T-helper 2 cell treated with Interferon-gamma antibody and Interleukin-4, amounts not matched to agents 100 ng/mL and 5 ng/mL, for 36 hours (primary cell): Measurements from ENCODE around the gene RMRP. TPM values are rescaled to one million over a fixed set of nuclear protein-coding genes. Genes with fewer than 3 reads are reported as not detected.

Source experiments
- intact Hi-C: fragments of 100-400 bp; cut with micrococcal nuclease; formaldehyde crosslinking; loops from one replicate; pipeline ENCODE4 v1.15.1; 2023
- total RNA-seq: library from RNA; stranded (reverse); gene quantifications from 2 replicates; pipeline ENCODE4 v1.2.3, GENCODE V29; 2022

The RMRP gene
- total RNA-seq, 1 donor from 2014 or later: 6,266 TPM

- intact Hi-C loops: no loop called here
Observed at GRCh38 chr9:35666549-35666948, 8.7 kb upstream of the RMRP start.

- intact Hi-C loops: no loop called here
Observed at GRCh38 chr9:35666045-35666444, 8.2 kb upstream of the RMRP start.

DNA sequence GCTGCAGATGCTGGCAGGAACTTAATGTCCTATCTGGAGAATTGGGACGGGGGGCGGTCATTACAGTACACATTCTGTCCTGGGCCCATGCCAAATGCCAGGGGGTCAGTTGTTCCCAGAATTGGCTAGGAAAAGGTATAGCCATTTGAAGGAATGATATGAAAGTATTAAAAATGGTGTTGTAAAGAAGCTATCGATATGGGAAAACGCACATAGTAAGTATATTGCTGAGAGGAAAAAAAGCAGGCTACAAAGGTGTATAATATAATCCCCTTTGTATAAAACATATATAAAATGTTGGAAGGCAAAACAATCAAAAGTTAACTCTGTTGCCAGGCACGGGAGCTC is 7.6 kb upstream of the RMRP start:
- intact Hi-C loops: no loop called here

- intact Hi-C loops: no loop called here
Observed at GRCh38 chr9:35664531-35665470, 7.0 kb upstream of the RMRP start, which contains the start of gene ARHGEF39. Gene ARHGEF39 (minus strand): TSS chr9:35665195. CDS start chr9:35665169, 26 bp downstream.

DNA sequence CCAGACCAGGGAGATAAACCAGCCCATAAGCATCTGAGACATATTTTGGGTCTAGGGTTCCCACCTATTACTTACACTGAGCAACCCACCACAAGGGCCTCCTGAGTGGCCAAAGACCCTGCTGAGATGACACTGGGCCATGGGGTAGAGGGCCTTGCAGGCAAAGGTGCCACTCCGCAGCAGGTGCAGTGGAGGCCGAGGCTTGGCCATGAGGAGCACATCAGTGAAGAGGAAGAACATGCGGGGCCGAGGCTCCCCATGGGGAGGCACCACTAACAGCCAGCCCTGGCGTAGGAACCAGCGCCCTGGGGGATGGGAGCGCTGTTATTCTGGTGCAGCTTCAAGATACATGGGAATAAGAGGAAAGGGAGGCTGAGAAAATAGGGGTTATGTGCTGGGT is 4.6 kb upstream of the RMRP start:
- intact Hi-C loops: no loop called here

- intact Hi-C loops: no loop called here
Observed at GRCh38 chr9:35661756-35662350, 4.0 kb upstream of the RMRP start.

DNA sequence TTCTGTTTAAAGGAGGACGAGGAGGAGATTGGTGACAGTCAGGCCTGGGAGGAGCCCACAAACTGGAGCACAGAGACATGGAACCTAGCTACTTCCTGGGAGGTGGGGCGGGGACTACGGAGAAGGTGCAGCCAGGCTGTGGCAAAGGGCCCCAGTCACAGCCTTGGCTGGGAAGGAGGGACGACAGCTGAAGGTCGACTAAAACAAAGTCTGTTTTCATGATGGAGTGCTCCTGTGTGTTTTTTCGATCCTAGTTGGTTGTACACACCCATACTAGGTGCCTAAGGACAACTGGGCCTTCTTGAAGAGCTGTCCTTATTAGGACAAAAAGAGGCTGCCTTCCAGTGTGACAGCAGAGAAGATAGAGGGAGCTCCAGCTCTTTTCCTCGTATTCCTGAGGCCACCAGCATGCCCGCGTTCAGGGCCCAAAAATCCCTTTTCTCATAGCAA is 3.2 kb upstream of the RMRP start:
- intact Hi-C loops: no loop called here

DNA sequence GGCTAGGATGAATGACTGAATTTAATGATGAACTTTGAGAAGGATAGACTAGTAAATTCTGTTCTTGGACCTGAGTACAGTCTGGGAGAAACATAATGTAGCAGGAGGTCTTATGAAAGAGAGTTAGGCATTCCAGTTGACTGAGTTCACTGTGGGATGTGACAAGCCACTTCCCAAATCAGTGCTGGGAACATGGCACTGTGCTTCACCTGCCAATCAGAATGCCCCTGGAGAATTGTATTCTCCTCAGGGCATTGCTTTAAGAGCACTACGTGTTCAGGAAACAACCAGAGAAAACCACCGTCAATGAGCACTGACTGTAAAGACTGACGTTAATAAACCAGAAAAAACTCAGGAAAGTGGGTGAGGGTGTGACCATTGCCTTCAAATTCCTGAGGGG is 1.5 kb upstream of the RMRP start:
- intact Hi-C loops: loop anchor here (2.0 to 5.0 kb wide), 2 partner anchors 37 to 542 kb away; partner anchors contain the start of gene ATOSB

DNA sequence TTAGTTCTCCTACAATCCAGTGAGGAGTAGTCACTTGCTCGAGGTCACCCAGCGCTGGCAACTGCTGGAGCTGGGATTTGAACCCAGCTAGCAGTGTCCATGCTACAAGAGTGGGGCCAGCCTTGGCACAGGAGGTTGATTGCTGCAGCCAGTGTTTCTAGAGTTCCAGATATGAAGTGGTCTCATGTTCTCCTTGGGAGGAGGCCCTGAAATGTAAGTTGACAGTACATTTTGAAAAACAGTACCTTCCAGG is 1.1 kb upstream of the RMRP start:
- intact Hi-C loops: loop anchor here (1.0 to 5.0 kb wide), 4 partner anchors 38 to 542 kb away; partner anchors contain the start of genes ATOSB, CREB3 and TLN1

DNA sequence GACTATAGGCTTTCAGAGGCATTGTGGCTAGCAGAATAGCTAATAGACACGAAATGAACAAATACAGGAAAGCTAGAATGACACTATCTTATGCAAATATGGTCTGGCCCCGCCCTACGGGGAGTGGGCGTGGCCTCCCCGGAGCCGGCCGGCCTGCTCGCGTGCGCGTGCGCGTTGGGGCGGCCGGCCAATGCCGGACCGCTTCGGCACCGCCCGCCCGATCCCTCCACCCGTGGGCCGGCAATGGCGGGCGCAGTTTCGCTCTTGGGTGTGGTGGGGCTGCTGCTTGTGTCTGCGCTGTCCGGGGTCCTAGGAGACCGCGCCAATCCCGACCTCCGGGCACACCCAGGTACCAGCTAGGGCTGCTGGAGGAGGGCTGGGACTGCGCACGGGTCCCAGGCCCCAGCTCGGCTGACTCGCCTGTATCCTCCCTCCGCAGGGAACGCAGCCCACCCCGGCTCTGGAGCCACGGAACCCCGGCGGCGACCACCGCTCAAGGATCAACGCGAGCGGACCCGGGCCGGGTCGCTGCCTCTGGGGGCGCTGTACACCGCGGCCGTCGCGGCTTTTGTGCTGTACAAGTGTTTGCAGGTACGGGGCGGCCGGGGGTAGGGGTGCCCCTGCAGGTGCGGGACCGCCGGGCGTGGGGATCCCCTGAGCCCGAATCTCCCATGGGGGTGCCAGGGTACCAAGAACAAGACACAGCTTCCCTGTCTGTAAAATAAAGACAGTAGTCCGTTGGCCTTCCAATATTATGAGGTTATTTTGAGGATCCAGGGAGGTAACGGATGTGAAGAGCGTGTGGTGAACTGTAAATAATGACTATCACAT is 533 bp upstream of the RMRP start, which contains the start of gene CCDC107:
CCDC107 (plus strand) TSS at position 156 of the 831 bp plus-strand sequence; CDS start at position 244, 88 bp downstream.
- intact Hi-C loops: loop anchor here (1.0 to 5.0 kb wide), 4 partner anchors 38 to 541 kb away; partner anchors contain the start of genes ATOSB, CREB3 and TLN1

DNA sequence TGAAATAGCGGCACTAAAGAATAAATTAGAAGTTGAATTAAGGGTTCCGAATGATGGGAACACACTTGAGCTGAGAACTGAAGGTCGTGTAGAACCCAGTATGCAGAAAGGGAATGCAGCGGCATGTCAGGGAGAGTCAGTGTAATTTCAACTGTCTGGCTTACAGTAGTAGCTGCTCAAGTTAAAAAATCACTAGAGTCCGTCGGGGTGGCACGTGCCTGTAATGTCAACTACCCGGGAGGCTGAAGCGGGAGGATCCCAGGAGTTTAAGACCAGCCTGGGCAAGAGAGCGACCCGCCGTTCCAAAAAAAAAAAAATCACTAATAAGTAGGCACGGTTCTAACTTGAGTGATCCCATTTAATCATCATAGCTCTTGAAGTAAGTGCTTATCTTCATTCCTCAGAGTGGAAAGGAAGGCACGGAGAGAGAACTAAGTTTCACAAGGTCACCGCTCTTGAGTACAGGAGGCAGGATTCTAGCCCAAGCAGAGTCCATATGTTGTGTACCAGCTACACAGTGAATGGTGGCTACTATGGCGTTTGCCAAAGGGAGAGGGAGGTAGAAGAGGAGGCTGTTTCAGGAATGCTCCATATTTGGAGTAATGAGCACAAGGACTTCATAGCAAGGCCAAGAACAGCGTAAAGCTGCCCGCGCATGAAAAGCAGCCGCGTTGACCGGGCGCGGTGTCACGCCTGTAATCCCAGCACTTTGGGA is 831 bp downstream of the RMRP start:
- intact Hi-C loops: loop anchor here (1.0 to 5.0 kb wide), 2 partner anchors 8 to 540 kb away; partner anchors contain the start of gene ATOSB

GRCh38 chr9:35656348-35656747 is 1.5 kb downstream of the RMRP start:
- intact Hi-C loops: loop anchor here (5.0 kb wide), 1 partner anchor 539 kb away; the partner anchor contains the start of gene ATOSB

GRCh38 chr9:35653611-35654010 is 4.2 kb downstream of the RMRP start:
- intact Hi-C loops: no loop called here

DNA sequence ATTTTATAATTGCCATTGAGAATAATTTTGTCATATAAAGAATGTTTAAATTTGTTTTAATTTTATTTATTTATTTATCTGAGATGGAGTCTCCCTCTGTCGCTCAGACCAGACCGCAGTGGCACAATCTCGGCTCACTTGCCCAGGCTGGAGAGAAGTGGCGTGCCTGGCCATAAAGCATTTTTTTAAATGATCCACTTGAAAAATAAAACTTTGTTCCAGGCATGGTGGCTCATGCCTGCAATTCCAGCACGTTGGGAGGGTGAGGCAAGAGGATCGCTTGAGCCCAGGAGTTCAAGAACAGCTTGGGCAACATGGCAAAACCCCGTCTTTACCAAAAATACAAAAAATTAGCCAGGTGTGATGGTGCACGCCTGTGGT is 5.0 kb downstream of the RMRP start:
- intact Hi-C loops: no loop called here

GRCh38 chr9:35651956-35652828 is 5.6 kb downstream of the RMRP start:
- intact Hi-C loops: no loop called here

DNA sequence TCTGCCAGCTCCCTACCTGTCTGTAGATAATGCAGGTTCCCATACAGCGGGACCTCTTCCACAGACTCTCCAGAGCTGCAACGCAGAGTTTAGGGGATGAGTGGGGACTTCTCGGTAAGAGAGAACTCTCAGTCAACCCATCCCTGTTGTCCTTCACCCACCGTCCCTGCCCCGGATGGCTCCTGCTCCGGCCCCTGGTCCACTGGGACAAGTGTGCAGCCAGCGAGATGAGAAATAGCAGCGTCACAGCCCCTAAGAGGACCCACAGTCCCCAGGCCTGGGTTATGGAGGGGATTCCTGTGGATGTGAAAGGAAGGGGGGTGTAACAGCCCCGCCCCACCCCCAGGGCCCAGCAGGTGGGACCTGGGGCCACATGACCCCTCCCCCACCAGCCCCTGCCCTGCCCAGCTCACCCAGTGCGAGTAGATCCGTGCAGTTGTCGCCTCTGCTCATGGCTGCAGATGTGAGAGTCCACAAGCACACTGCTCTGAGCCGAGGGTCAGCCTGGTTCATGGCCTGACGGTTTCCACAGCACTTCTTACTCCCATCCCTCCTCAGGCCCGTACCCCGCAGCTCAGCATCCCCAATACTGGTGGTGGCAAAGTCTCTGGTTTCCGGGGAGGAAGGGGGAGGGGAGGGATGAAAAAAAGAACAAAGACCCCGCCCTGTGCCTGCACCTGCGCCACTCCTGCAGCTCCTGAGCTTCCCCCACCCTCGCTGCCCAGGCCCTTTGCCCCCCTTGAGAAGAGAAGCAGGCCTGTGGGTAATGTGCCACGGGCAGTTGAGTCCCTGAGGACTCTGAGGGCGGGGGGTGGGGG is 7.3 kb downstream of the RMRP start, which contains the start of gene SIT1:
SIT1 (minus strand) TSS at position 591 of the 818 bp plus-strand sequence; CDS start at position 513, 78 bp downstream.
- intact Hi-C loops: no loop called here

DNA sequence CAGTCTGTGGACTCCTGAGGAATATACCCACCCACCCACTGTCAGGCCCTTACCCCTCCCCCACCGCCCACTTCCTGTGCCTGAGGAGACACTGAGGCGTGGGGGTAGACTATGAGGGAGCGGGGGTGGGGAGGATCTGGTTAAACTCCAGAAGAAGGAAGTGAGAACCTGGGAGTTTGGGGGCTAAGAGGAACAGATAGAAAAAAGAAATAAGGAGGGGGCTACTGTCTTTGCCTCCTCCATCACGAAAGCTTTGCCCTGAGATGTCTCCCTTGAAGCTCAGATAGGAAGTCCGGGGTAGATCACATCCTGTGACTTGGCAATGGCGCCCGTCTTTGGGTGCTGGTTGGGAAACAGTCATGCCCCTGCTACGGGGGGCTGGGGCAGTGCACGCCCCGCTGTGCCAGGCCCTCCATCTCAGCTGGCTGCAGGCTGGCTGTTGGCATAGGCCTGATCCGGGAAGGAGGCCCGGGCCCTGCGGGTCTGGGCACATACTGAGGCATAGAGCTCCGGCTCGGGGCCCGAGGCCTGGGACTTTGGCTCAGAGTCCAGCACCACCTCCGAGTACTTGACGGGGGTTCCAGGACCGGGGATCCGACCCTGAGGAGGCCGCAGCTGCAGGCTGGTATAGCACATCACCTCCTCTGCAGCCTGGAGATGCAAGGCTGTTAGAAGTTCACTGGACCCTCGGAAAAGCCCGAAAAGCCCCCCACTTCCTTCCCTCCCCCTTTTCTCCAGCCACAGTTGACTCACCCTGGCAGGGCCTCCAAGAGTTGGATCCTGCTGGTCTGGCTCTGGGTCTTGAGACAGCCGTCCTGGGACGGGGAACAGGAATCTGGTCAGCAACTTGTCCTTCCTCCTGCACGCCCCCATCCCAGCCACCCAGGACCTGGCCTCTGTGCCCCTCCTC is 8.1 kb downstream of the RMRP start:
- intact Hi-C loops: loop anchor here (1.0 to 5.0 kb wide), 4 partner anchors 8 to 163 kb away; partner anchors contain the start of genes GBA2, RGP1 and SPAG8
